GM19452 (cell line): ENCODE data around the gene SYT1.

Experiments
- ATAC-seq: cut with Tn5 transposase; IDR thresholded peaks from one replicate; pipeline ENCODE4 v1.9.1; 2021; ENCODE audit not compliant: unreplicated experiment

Gene SYT1

DNA sequence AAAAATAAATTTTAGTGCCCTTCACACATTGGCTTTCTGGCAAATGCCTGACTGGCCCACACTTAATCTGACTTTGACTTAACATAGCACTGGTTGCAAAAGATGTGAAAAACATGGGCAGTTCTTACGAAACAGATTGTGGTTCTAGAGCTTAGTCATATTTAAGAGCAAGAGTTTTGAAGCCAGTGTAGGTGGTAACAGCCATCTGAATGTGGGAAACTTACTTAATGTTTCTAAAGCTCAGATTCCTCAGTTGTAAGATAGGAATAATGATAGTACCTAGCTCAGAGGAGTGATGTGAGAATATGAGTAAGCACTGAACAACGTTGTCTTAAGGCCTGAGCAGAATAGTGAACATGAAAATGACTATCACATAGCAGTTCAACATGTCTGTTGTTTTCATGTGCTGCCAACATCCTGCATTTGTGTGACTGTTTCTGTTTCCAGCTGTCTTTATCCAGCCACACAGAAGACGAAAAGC lies 262.7 kb downstream of the SYT1 start:
- ATAC-seq = peak; percentile 92

DNA sequence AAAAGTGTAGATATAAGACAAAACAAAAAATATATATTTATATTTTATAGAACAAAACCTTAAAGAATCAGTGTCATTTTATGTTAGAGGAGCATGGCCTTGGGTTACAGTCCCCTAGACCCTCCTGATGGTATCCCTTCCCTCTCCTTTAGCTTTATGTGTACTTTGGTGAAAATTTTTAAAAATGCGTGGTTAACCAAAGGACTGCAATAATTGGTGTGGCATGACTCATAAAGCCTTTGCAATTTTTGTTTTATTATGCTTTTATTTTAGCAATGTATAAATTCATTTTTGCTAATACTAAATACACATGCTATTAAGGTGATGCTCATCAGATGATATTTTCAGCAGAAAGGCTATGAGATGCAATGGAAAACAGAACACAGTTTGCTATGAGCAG lies 264.4 kb downstream of the SYT1 start:
- ATAC-seq = no peak

DNA sequence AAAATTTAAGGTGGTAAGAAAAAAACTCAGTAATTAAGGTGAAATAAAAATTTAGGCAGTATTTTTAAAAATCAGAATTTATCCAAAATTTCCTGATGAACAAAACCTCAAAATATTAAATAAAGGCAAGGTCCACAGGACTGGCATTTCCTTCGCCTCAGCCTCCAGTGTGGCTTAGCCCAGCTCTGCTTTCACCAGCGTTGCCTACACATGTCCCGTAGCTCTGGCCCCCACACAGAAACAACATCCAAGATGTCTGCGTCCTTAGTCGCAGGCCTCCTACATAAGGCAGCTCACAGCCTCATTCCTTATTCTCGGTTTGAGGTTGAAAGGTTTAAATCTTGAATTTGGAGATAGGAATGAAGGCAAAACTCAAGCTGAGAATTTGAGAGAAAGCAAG lies 274.3 kb downstream of the SYT1 start:
- no peak for ATAC-seq

DNA sequence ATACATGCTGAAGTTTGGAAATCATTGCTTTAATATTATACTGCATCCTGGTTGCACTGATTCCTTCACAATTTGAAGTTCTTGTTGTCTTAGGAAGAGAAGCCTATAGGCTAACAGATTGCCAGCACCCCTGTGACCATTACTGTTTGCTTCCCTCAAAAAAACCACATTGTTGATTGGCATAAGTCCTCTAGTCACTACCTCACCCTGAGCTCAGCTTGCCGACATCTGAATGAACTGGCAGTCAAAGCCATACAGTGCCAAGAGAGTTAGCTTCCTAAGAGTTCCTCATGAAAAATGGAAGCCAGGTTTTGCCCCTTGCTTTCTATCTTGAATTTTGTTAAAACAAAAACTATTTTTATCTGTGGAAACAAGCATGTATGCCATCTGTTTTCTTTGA lies 276.1 kb downstream of the SYT1 start:
- ATAC-seq = no peak

DNA sequence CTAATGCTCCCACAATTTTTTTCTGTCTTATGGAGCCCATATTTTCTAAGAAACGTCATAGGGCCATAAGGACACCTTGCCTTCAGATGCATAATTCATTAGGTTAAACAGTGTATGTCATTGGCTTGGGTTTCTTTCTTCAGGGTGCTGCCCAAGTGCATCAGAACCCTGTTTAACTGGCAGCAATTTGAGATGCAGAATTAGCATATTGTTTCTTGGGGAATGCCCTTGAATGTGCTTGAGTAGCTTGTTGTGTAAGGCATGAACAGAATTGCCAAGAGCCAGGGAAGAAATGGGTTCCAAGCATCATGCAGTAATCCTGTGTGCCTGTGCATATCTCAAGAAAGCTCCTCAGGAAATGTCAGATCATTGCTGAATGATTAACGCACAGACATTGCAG lies 277.2 kb downstream of the SYT1 start:
- no peak for ATAC-seq

DNA sequence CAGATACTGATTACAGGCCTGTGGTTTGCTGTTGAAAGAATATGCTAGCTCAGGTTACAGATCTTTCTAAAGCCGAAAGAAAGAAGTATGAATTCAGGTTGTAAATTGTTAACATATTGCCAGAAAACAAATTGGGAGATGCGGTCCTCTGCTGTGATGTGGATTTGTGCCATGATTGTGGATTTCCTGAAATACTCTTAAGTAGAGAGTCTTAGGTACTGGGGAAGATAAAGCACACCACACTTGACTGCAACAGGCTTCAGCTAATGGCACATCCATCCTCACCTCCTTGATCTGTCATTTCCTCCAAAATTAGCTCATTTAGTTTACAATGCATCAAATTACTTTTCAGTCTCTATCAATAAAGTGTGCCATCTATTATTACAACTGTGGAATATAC lies 279.2 kb downstream of the SYT1 start:
- no peak for ATAC-seq

DNA sequence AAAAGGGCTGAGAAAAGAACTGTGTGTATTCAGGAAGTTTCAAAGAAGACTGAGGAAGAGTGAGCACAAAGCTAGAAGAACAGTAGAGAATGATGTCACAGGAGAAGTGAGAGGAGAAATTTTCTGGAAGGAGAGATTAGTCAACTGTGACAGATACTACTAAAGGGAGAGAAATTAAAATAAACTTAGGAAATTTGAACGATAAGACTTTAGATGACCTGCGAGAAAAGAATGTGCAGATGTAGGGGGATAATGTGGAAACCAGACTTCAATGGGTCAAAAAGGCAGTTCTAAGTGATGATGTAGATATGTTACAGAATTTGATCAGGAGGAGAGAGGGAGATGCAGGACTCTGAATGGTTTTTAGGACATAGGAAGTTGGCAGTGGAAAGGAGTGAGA lies 287.4 kb downstream of the SYT1 start:
- no peak for ATAC-seq

DNA sequence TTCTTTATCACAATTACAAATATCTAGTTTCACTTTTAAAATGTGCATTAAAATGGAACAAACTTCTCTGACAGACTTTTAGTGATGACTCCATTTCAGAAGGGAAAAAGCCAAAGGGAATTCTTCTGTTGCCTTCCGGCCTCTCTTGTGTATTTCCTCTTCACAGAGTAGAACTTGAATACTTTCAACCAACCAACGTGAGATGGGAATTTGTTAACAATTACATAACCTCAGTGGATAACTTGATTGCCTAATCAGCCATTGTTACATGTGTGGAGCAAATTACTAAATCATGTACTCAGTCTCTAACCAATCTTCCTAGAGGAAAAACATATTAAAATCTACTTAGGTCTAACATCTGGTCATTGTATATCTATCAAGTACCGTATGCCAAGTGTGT lies 291.1 kb downstream of the SYT1 start:
- no peak for ATAC-seq

DNA sequence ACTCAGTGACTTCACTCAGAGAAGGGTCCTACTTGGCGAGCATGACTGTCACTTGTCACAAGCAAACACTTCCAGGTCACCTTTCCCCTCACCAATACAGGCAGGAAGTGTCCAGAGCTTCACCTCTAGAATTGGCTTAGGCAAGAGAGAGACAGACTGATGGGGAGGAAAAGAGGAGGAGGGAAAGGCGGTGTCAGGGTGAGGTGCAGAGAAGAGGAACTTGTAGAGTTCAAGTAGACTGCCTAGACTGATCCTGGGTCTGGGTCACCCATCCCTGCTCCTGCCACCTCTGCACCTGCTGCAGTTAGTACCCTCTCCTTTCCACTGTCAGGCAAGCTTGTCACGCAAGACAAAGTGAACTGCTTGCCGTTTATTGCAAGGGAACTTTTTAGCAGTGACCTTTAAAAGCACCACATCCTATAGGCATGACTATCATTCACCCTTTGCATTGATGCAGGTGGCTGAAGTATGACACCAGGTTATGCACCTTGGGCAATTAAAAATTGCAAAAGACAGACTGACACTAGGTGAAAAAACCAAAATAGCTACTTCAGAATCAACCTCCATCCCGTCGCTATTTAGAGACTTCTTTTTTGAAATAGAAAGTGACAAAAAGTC lies 292.4 kb downstream of the SYT1 start:
- ATAC-seq = peak; percentile 64

DNA sequence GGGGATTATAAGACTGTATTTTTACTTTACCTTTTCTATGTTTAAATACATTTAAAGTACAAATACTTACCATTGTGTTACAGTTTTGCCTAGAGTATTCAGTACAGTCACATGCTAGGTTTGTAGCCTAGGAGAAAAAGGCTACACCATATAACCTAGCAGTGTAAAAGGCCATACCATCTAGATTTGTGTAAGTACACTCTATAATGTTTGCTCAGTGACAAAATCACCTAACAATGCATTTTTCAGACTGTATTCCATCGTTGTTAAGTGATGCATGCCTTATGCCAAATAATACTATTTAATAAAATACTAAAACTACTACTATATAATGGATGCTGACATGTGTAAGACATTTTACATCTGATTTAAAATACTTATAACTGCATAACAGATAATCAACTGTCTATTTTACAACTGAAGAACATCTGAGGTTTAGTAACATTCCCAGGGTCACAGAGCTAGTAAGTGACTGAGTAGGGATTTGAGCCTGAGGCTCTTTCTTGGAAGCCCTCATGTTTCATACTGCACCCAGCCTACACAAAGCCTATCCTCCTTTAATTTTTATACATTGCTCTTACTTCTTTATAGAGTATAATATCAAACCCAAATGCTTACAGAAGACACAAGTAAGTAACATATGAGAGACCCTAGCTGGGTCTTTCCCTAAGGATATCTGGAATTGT lies 296.8 kb downstream of the SYT1 start:
- ATAC-seq = no peak

DNA sequence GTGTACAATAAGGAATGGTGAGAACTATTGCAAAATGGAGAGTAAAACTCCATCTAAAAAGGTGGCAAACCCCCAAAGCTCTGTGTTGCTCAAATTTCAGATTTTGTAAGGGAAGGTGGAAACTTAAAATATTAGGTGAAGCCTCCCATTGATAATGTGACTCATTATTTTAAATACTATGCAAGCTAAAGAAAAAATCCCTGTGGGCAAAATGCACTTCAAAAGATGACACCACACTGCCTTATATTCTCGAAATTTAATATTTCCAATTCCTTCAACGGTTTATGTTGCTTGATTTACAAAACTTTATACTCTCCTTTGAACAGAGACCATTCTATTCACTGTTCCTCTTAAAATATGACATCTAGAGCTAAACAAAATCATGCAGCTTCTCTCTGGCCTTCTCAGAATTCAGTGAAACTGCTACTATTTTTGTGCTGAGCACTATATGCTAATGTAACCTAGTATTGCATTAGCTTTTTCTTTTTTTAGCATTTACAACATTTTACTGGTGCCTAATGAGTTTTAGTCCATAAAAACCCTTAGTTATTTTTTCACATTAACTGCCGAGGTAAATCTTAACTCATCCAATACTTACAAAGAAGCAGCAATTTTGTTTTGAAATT lies 297.7 kb downstream of the SYT1 start:
- ATAC-seq = no peak

DNA sequence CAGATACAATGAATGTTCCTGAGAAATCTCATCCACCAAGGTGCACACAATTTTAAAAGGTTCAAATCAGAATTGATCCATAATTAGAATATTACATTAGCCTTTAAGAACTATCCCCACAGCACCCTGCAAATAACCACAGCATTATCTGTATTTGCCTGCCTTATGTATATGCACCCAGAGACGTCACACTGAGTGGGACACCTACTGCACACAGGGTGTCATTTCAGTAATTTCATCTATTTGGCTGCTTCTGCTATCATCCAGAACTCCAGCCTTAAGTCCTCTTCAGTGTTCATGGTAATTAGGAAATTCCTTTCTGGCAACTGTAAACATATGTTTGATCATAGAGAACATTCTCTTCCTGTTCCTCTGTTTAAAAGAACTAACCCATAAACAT lies 298.4 kb downstream of the SYT1 start:
- no peak for ATAC-seq

DNA sequence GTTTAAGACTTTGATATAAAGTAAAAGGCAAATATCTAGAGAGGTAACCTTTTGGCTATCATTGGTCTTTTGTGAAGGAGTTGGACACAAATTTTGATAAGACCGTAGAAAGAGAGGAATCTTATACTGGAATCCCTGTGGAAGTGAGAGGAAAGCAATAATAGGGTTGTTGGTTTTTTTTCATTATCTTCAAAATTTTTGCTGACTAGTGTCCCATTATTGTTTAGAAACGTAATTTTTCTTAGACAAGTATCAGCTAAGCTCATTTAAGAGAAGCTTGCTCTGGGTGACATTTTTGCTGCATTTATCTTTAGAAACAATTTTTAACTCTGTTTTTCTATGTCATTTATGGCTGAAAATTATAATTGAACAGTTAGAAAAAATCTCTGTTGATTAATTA lies 300.3 kb downstream of the SYT1 start:
- no peak for ATAC-seq

DNA sequence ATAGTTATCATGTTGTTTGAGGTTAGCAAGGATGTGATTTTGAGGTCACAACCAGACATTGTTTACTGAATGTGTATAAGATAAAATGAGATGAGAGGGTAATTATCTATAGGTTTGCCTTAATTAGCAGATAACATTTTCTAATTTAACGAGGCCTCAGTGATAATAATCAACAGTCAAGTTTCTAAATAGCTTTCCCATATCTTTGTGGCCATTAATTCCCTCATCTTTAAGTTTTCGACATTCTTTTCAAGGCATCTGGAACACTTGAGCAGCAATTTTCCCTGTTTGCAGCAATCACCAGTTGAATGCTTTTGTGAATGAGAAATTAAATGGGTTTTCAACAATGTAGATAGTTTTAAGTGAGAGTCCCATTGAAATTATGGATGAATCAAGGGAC lies 304.1 kb downstream of the SYT1 start:
- no peak for ATAC-seq

DNA sequence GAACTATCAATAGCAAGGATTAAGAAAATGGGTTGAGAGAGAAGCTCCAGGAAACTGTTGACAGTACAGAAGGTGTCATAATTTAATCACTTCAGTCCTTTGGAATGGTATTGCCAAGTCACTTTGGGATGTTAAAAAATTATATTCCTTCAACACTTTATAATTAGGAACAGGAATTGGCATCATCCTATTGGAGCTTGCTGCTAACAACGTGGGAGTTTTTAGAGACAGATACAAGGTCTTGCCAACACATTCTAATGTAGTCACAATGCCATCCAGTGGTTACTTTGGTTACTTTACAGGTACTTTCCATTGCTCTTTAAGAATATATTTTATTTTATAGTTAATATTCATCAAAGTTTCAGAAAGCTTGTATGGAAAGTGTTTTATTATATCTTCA lies 310.1 kb downstream of the SYT1 start:
- ATAC-seq = peak; percentile 70

DNA sequence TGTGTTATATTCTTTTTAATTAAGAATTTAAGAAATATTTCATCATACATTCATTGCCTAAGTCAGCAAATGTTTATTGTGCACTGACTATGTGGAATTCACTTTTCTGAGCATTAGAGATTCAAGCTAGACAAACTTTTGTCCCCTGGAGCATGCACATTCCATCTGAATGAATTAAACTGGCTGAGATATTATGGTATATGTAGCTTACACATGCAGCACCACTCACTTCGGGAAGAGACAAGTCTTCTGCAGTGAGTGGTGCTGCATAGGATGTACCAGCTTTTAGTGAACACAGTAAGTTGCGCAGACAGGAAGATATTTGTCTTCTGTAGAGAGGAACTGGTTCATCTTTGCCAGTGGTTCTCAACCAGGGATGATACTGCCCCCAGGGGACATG lies 318.4 kb downstream of the SYT1 start:
- ATAC-seq = no peak

DNA sequence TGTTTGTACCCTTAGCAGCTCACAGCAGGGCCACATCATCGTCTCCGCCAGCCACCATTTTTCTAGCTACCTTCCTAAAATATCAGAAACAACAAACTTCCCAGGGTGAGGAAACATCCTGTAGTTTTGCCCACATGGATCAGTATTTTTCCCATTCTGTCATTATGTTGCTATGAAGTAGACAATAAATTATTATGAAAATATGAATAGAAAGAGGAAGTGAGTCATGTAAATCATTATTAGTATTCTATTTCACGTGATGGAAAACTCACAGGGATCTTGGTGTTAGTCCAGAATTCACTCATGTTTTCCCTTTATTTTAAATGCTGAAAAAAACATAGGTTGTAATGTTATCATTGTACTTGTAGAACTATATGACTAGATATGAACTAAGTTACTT lies 319.4 kb downstream of the SYT1 start:
- ATAC-seq = no peak

DNA sequence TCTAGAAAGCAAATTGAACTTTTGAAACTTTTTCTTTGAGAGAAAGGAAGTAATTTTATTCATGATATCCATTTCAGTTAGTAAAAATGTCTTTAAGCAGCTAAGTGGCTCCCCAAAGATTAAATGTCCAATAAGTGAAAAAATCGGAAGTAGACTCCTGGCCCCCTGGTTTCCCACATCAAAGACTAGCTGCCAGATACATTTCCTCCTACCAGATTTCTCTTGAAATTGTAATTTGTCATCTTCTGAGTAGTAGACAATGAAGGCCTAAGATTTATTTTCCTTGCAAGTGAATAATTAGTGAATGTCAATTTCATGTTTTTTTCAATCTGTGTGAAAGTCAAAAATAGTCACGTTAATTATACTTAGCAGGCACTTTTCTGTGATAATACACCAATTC lies 321.9 kb downstream of the SYT1 start:
- no peak for ATAC-seq

DNA sequence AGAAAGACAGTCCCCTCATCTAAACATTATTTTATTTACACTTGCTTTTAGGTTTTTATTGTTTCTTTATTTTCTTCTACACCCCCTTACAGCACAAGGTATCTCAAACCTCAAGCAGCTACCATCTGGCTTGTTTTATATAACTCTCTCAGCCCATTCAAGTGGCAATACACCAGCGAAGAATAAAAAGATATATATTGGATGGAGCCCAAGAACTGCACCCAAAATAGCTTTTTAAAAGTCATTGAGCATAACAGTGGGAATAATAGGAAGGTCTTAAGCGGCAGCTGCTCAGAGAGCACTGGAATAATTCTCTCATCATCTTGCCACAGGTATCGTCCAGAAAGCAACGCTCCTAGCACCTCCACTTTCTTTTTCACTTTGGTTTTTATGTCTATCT lies 322.5 kb downstream of the SYT1 start:
- no peak for ATAC-seq

DNA sequence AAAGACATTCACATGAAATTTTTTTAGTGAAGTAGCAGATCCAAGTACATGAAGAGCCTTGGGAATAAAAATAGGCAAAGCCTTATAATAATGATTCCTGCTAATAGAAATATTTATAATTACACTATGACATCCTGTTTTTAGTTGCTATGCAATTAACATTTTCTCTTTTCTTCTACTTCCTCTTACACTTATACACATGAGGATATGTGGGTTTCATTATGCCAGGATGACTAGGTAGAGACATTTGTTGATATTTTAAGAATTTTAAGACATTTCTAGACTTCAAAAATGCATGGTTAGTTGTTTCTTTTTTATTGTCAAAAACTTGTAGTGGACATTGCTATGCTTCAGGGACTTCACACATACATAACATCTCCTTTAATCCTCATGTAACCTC lies 326.8 kb downstream of the SYT1 start:
- no peak for ATAC-seq

DNA sequence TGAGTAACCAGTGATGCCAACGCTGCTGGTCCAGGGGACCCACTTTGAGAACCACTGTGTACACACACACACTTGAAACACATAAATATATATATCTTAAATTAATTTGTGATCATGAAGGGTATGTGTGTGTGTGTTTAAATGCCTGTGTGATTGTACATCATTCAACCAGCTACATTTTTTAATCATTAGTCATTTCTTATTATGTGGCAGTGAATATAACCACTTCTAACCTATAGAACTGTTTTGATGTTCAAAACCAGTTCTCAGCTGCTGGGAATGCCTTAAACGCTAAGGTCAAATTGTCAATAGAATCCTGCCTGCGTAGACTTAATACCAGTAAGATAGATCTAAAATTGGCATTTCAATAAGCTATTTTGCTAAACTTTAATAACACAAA lies 330.0 kb downstream of the SYT1 start:
- ATAC-seq = no peak

DNA sequence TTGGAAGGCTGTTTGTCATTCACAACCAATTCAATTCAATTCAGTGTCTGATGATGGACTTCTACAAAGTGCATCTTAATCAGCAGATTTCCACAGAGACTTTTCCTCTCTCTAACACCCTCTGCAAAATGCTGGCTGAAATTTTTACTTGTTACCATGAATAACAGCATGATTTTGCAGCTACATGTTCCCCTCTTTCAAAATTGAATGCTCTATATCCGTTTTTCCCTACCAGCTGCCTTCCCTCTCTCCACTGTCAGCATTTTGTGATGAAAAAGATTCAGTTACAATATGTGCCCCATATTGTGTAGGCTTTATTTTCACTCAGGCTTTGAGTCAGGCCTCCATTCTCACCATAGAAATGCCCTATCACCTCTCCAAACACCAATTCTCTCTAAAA lies 334.6 kb downstream of the SYT1 start:
- no peak for ATAC-seq

DNA sequence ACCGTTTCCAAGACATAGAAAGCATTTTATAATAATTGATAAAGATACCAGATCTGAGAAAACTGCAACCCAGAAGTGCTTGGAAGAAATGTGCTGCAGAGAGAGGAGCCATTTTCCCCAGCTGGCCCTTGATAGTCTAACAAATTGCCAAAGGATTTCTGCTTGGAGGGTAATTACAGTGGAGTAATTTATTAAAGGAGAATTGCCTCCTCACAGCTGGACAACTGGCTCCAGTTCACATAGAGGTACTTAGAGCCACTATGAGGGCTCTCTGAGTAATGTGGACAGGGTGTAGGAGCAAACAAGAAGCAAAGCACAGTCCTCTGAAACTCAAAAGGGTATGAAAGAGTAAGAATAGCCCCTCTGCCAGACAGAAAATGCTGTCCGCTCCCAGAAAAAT lies 335.6 kb downstream of the SYT1 start:
- no peak for ATAC-seq
